GM18870 (cell line): ENCODE data around the gene KCNIP3.

Experiments
- ATAC-seq: cut with Tn5 transposase; IDR thresholded peaks from one replicate; pipeline ENCODE4 v1.9.1; 2021; ENCODE audit warnings: moderate library complexity; ENCODE audit not compliant: unreplicated experiment

Gene KCNIP3

GRCh38 chr2:95312543-95313201, 15.5 kb downstream of the KCNIP3 start:
- ATAC-seq, result no peak

GRCh38 chr2:95313296-95314131, 16.4 kb downstream of the KCNIP3 start:
- ATAC-seq, result no peak

DNA sequence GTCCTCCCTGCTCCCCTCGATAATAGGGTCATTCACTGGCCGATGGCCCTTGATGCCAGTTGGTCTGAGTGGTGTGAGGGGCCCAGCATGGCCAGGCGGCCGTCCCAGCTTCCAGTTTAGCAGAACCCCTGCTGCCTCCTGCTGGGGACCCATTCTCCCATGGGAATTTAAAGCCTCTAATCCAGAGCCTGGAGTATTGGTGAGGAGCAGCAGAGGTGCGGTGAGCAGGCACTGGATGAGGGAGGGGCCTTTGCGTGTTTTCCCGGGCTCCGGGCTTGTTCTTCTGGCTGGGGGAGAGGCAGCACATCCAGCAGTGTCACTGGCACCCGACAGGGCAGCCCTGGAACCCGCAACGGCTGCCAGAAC, 17.4 kb downstream of the KCNIP3 start:
- ATAC-seq, result no peak

- no peak for ATAC-seq
Measured at GRCh38 chr2:95314964-95315611, 17.9 kb downstream of the KCNIP3 start.

DNA sequence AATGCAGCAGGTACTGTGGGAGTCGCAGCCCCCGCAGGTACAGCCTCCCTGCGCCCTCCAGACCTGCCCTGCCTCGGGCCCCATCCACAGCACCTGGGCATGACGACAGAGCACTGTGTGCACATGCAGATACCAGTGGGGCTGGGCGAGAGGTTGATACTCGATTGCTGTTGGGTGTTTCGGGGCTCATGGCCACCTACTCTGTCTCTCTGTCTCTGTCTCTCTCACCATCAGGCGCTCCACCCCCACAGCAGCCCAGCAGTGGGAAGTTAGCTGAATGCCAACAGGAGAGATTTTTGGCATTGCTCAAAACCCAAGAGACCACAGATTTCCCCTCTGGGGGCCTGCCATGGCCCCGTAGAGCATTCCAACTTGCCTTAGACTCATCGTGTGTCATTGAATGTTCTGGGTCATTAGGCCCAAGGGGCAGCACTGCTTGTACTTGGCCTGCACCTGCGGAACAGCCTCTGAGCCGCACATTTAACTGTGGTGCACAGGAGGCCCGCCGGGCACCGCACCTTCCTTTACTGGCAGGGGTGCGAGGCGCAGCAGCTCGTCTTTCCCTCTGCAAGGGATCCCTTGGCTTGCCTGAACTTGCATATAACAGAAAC, 18.8 kb downstream of the KCNIP3 start:
- ATAC-seq, result no peak

DNA sequence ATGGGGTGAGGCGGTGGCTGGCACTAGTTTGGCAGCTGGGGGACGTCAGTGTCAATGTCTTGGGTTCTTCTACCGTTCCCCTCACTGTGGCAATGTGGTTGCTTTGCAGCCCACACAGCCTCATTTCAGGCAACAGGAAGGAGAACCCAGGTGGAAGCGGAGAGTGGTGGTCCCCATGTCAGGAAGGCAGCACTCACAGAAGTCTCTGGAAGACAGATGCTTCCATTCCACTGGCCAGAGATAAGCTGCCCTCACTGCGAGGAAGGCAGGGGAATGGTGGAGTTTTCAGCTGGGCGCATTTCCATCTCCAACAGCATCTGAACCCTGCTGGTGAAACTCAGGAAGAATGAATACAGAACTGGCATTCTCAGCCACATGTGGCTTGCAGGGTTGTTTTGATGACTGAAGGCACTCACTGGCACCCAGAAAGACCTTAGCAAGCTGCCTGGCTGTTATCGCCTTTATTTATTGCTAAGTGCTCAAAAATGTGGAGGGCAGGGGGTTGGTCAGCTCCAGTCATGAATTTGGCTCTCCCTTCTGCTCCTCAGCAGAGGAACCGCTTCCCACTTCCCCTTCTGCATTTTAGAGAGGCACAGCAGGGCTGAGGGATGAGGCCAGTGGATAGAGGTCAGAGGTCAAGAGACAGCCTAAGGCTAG, 19.4 kb downstream of the KCNIP3 start:
- no peak for ATAC-seq

GRCh38 chr2:95317123-95317500, 20.0 kb downstream of the KCNIP3 start:
- no peak for ATAC-seq

DNA sequence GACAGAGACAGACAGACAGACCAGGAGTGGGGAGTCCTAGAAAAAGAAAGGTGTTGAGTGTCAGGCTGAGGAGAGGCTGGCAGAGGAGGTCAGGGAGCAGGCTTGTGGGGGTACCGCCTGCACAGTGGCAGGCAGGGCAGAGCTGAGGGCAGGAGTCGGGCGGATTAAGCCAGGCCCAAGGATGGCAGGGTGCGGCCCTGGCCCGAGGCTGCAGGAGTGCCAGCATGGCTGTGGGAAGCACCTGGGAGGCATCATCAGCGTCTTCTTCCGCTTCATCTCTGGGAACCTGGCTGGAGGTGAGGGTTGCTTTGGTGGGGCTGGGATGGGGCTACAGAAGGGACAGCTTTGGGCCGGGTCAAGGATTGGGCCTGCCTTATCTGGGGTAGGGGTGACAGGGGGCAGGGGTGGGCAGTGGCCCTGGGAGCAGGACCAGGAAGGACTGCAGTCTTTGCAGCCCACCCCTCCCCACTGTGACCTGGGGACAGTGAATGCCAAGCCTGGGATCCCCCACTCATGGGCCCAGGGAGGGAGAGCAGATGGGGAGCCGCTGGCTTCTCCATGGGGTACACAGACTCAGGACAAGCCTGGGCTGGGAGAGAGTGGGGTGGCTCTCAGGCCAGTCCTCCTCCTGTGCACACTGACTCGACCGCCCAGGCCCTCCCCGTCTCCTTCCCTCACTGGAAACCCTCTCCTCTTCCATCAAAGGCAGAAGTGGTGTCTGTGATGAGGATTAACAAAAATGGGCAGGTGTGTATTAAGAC, 20.7 kb downstream of the KCNIP3 start:
- no peak for ATAC-seq

- ATAC-seq, result no peak
Measured at GRCh38 chr2:95318431-95319220, 21.5 kb downstream of the KCNIP3 start.

DNA sequence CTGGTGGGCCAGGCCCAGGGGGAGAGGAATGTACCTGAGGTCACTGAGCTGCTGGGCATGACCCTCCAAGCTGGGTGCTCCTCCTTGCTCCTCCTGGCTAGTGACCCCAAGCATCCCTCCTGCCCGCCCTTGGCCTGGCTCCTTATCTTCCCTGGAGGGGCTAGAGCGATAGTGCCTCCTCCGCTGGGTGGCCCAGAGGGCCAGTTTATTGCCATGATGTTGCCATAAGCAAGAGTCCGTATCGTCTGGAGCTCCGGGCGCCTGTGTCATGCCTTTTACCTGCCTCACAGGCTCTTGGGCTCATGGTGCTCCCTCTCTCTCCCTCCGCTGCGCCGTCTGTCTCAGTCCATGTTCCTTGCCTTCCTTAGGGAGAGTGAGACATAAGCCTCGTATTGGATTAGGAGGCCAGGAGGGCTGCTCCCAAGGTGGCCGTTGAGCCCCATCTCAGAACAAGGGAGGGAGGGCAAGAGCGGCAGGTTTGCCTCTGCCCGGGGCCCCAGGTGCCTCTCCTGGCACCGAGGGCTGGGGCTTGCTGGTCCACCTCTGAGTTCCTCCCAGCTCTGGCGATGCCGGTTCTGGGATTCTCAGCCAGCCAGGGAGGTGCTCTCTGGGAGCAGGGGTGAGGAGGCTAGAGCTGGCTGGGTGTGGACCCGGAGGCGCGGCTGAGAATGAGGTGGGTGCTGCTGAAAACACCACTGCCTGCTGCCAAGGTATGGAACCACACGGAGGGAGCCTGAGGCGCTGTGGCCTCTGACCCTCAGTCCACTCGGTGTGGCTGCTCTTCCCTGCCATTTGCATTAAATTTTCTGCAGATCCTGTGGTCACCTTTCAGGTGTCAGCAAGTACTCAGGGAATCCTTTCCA, 22.6 kb downstream of the KCNIP3 start:
- no peak for ATAC-seq

DNA sequence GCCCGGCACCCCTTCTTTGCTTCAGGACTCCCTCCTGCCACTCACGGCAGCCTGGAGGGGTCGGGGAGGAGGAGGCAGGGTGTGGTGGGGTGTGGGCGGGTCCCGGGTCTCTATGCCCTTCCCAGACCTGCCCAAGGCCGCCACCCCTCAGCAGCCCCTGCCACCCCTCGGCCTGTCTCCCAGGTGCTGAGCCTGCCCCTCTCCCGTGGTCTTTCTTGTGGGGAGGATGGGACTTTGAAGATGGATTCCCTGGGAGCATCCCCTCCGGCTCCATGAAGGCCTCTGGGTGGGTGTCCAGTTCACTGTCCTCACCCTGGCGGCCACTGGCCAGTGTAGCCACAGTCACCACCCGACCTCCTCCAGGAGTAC, 23.2 kb downstream of the KCNIP3 start:
- no peak for ATAC-seq

- no peak for ATAC-seq
Measured at GRCh38 chr2:95320986-95321767, 24.0 kb downstream of the KCNIP3 start.

DNA sequence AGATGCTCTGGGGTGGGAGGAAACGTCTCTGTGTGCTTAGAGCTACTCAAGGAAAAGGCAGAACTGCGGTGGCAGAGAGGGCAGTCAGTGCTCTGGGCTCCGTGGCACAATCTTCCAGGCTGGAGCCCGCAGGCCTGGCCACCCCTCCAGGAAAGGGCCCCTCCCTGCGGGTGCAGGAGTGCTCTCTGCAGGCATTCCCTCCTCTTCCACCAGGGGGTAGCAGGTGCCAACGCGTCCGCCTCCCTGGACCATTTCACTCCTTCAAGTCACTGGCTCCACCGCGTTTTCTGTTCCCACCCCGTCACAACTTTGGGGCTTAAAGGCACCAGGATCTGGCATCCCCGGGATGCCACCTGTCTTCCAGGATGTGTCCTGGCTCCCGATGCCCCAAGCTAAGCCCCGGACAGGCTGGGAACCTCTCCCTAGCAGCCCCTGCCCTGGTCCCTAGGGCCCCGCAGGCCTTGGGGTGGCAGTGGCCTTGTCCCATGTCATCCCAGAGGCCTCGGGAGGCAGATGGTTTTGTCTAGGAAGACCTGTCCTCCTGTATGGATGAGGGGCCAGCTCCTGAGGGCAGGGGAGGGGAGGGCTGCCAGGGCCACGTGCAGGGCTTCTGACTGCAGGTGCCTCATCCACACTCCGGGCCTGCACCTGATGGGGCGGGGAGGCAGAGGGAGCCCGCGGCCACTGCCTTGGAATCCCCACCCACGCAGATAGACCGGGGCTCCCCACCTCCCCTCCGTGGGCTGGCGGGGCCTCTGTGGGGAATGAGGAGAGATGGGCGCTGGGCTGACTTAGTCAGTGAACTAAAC, 26.4 kb downstream of the KCNIP3 start:
- ATAC-seq, result no peak

DNA sequence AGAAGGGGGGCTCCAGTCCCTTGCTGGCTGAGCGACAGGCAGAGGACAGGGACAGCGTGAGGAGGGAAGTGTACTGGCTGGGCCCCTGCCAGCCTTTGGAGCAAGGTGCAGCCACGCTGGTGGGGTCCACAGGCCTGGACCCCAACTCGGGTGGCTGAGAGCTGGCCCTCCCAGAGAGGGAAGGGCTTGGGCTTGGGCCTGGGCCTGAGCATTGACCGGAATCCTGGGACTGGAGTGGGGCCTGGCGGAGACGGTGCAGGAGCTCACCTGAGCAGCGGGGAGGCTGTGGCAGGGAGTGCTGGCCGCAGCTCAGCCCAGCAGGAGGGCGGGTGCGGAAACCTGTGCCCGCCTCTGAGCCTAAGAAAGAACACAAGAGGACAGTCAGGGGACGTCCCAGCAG, 27.9 kb downstream of the KCNIP3 start:
- no peak for ATAC-seq

GRCh38 chr2:95325590-95326432, 28.7 kb downstream of the KCNIP3 start:
- ATAC-seq, result no peak

DNA sequence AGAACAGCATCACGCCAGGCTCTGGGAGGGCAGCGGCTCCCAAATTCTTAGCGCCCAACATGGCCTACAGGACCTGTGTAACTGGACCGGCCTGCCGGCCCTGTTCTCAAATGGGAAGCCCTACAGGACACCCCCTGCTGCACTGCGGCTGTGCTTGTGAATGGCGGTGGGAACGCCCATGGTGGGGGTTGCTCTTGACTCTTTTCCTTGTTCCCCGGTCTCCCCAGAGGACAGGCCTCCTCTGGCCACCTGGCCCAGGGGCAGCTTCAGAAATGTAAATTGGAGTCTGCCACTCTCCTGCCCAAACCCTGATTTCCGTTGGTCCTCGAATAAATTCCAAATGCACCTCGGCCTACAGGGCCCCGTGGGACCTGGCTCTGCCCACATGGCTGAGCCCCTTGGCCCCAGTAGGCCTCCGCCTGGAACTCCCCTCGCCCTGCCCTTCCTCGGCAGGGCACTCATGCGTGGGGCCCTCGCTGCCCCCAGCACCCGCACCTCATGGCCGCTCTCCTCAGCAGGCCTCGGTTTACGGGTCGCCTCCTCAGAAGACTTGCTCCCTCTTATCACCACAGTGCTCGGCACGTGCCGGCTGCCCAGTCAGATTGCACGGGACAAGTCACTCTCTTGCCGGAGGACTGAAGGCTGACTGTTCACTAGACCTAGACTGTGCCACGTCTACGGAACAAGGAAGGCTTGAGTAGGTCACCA, 29.4 kb downstream of the KCNIP3 start:
- no peak for ATAC-seq
